ENCODE results near the gene NCOA7.

DNA sequence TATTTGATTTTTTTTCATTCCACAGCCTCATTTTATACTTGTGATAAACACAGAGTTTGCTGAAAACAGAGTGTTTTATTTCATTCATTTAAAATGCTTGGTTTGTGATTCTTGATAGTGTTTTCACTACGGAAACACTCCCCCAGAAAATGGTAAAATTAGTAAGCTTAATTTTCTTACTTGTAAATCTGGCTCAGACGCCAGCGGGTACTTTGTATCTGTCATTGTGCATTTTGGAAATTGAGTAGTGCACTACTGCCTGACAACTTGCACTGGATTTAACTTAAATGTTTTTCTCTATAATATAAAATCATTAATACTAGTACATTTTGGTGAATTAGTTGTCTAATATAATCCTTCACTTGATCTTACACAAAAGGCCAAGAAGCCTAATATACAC, 128.9 kb downstream of the NCOA7 start:
- TF ChIP-seq, protein P1, sequence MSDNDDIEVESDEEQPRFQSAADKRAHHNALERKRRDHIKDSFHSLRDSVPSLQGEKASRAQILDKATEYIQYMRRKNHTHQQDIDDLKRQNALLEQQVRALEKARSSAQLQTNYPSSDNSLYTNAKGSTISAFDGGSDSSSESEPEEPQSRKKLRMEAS (CRISPR knock-in tag; IDR thresholded peaks at IDR 0.05): no peak
- TF ChIP-seq EP300 (IDR thresholded peaks at IDR 0.05; ENCODE audit: low read length): no peak
